Measurements from ENCODE around the gene HSP90B1.

- TF ChIP-seq CTCF (IDR thresholded peaks at IDR 0.05) (no peak), AR (CRISPR knock-in tag; IDR thresholded peaks at IDR 0.05) (no peak), ETV6 (CRISPR knock-in tag; IDR thresholded peaks at IDR 0.05) (no peak), TCF7 (CRISPR knock-in tag; IDR thresholded peaks at IDR 0.05; ENCODE audit: low read depth) (no peak), MLX (CRISPR knock-in tag; IDR thresholded peaks at IDR 0.05) (no peak), ARID4B (CRISPR knock-in tag; IDR thresholded peaks at IDR 0.05; ENCODE audit: borderline replicate concordance) (no peak)
- TF ChIP-seq, protein P1, sequence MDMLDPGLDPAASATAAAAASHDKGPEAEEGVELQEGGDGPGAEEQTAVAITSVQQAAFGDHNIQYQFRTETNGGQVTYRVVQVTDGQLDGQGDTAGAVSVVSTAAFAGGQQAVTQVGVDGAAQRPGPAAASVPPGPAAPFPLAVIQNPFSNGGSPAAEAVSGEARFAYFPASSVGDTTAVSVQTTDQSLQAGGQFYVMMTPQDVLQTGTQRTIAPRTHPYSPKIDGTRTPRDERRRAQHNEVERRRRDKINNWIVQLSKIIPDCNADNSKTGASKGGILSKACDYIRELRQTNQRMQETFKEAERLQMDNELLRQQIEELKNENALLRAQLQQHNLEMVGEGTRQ (CRISPR knock-in tag; IDR thresholded peaks at IDR 0.05): no peak
Measured at GRCh38 chr12:103882861-103883596, 47.2 kb upstream of the HSP90B1 start.
